HepG2 (cell line): ENCODE data around the gene FMC1. TPM values are rescaled to one million over a fixed set of nuclear protein-coding genes. Genes with fewer than 3 reads are reported as not detected.

Experiments
- ATAC-seq: fragments of 200-7000 bp; cut with Tn5 transposase; 3 replicates; pipeline ENCODE4 v1.9.1; 2020; ENCODE audit warnings: mild to moderate bottlenecking, moderate library complexity
- BruUV-seq: library from RNA; stranded (reverse); fragments of 400-500 nt; replicated peaks from 2 replicates; lab custom pipeline; 2021; lab: Mats Ljungman, UMichigan
- CTCF ChIA-PET: fragments of 300-600 bp; formaldehyde crosslinking; extraction: SDS; loops from one replicate; lab custom pipeline; 2021; ENCODE audit warnings: low total read pairs, inconsistent platforms, low intra/inter-chr PET ratio; lab: Yijun Ruan, JAX
- POLR2A ChIA-PET: fragments of 350-600 bp; sonication (Branson Sonifier 250); formaldehyde crosslinking; loops from one replicate; lab custom pipeline; 2020; ENCODE audit warnings: antibody characterized with exemption, inconsistent platforms; lab: Yijun Ruan, JAX
- DNase-seq: peaks from one replicate; pipeline ENCODE4 v3.0.0-alpha.2; 2015; ENCODE audit warnings: low spot score
- FAIRE-seq: peaks from 3 replicates; lab custom pipeline; 2011; peaks lifted over from hg19 to GRCh38; lab: Jason Lieb, UNC
- H2AFZ ChIP-seq: one replicate; pipeline ENCODE4 v1.6.1; 2011; ENCODE audit warnings: low read length, inconsistent platforms
- H3K27ac ChIP-seq: fragments of 300-600 bp; 3 replicates; pipeline ENCODE4 v1.8.0; 2011; ENCODE audit warnings: mixed run types, mild to moderate bottlenecking, mixed read lengths, low read length, inconsistent platforms; ENCODE audit not compliant: insufficient read depth; ENCODE audit errors: extremely low read length
- H3K27me3 ChIP-seq, 2 experiments: fragments of 200-600 bp in 1 of 2; 2 replicates in 1 of 2; 3 replicates in 1 of 2; pipeline versions ENCODE4 v1.6.0 to v1.8.0; 2011; ENCODE audit warnings: low read length in 2 of 2, mild to moderate bottlenecking in 2 of 2, moderate library complexity in 2 of 2, inconsistent platforms in 1 of 2; ENCODE audit not compliant: insufficient read depth in 2 of 2, control insufficient read depth in 1 of 2
- H3K36me3 ChIP-seq, 2 experiments: fragments of 200-600 bp in 1 of 2; replicated peaks in 1 of 2; 2 replicates in 1 of 2; 3 replicates in 1 of 2; pipeline versions ENCODE4 v1.5.1 to v1.8.0; 2011; ENCODE audit warnings: low read length in 2 of 2, inconsistent platforms in 1 of 2; ENCODE audit not compliant: insufficient read depth in 2 of 2, control insufficient read depth in 1 of 2
- H3K4me1 ChIP-seq: 2 replicates; pipeline ENCODE4 v1.5.1; 2012; ENCODE audit warnings: low read length, inconsistent platforms; ENCODE audit not compliant: insufficient read depth
- H3K4me2 ChIP-seq: 2 replicates; pipeline ENCODE4 v1.6.0; 2011; ENCODE audit warnings: low read depth, low read length, inconsistent platforms
- H3K4me3 ChIP-seq, 3 experiments: fragments of 200-600 bp in 1 of 3; sonication (generic), shearing (Covaris generic) in 1 of 3; replicated peaks in 1 of 3; 2 replicates each; pipeline ENCODE4 v1.5.1; 2011 to 2016; ENCODE audit warnings: low read length in 3 of 3, inconsistent platforms in 2 of 3, low read depth in 2 of 3, mild to moderate bottlenecking in 2 of 3, control low read depth in 1 of 3, mixed read lengths in 1 of 3; ENCODE audit not compliant: insufficient read depth in 1 of 3
- H3K79me2 ChIP-seq: one replicate; pipeline ENCODE4 v1.6.1; 2011; ENCODE audit warnings: low read length, inconsistent platforms; ENCODE audit not compliant: insufficient read depth
- H3K9ac ChIP-seq: 2 replicates; pipeline ENCODE4 v1.6.0; 2011; ENCODE audit warnings: mild to moderate bottlenecking, low read depth, low read length, inconsistent platforms; ENCODE audit not compliant: insufficient read depth
- H3K9me3 ChIP-seq: 2 replicates; pipeline ENCODE4 v1.5.1; 2012; ENCODE audit warnings: mild to moderate bottlenecking, low read length
- H4K20me1 ChIP-seq: 2 replicates; pipeline ENCODE4 v1.6.0; 2011; ENCODE audit warnings: inconsistent platforms, mild to moderate bottlenecking, low read length, moderate library complexity; ENCODE audit not compliant: insufficient read depth
- AHDC1 ChIP-seq: sonication (generic); formaldehyde crosslinking; IDR thresholded peaks from 2 replicates; pipeline ENCODE4 v1.5.1; 2020; ENCODE audit warnings: mild to moderate bottlenecking, missing genetic modification reagents, borderline replicate concordance
- CCDC6 ChIP-seq: sonication (generic); formaldehyde crosslinking; IDR thresholded peaks from 2 replicates; pipeline ENCODE4 v1.8.1; 2022; ENCODE audit warnings: mild to moderate bottlenecking, missing genetic modification reagents, moderate library complexity
- DMTF1 ChIP-seq: sonication (generic); formaldehyde crosslinking; IDR thresholded peaks from 2 replicates; pipeline ENCODE4 v1.4.0; 2020; ENCODE audit warnings: mild to moderate bottlenecking, missing genetic modification reagents
- DNMT3B ChIP-seq: conservative IDR thresholded peaks from 2 replicates; pipeline ENCODE4 v1.6.1; 2016; ENCODE audit warnings: missing biosample characterization, control low read depth
- EZH2 ChIP-seq: conservative IDR thresholded peaks from 2 replicates; pipeline ENCODE4 v1.6.1; 2012; ENCODE audit warnings: mild to moderate bottlenecking, low read depth, low read length, moderate library complexity
- FOXK2 ChIP-seq: fragments of 450-650 bp; IDR thresholded peaks from 2 replicates; pipeline ENCODE4 v1.6.1; 2016
- GATAD2A ChIP-seq: IDR thresholded peaks from 2 replicates; pipeline ENCODE4 v1.6.1; 2016
- IKZF5 ChIP-seq: IDR thresholded peaks from 2 replicates; pipeline ENCODE4 v1.6.1; 2018; ENCODE audit warnings: missing genetic modification reagents, mild to moderate bottlenecking, missing compliant biosample characterization
- KDM5B ChIP-seq: sonication (generic); formaldehyde crosslinking; IDR thresholded peaks from 2 replicates; pipeline ENCODE4 v1.4.0; 2020; ENCODE audit warnings: missing genetic modification reagents, mild to moderate bottlenecking, borderline replicate concordance
- MXD1 ChIP-seq: sonication (generic); formaldehyde crosslinking; IDR thresholded peaks from 2 replicates; pipeline ENCODE4 v1.4.0; 2020; ENCODE audit warnings: mild to moderate bottlenecking, missing genetic modification reagents
- NR3C1 ChIP-seq: sonication (generic); formaldehyde crosslinking; IDR thresholded peaks from 2 replicates; pipeline ENCODE4 v1.4.0; 2020; ENCODE audit warnings: missing genetic modification reagents
- RAD21 ChIP-seq: fragments of 450-650 bp; formaldehyde crosslinking; IDR thresholded peaks from 2 replicates; pipeline ENCODE4 v1.5.0; 2020; ENCODE audit warnings: mild to moderate bottlenecking
- RBFOX2 ChIP-seq: fragments of 200-400 bp; formaldehyde crosslinking; IDR thresholded peaks from 2 replicates; pipeline ENCODE4 v1.6.1; 2017; ENCODE audit warnings: low read depth, mild to moderate bottlenecking, low read length
- SOX13 ChIP-seq, 3 experiments: fragments of 450-650 bp in 1 of 3; sonication (generic) in 1 of 3; formaldehyde crosslinking in 1 of 3; IDR thresholded peaks in 2 of 3; conservative IDR thresholded peaks in 1 of 3; 2 replicates each; pipeline versions ENCODE4 v1.5.0 to v1.6.1; 2016 to 2020; ENCODE audit warnings: antibody characterized with exemption in 1 of 3, mild to moderate bottlenecking in 1 of 3, missing compliant biosample characterization in 1 of 3, missing genetic modification reagents in 1 of 3, moderate library complexity in 1 of 3
- SP2 ChIP-seq: sonication (generic); formaldehyde crosslinking; IDR thresholded peaks from 2 replicates; pipeline ENCODE4 v1.5.1; 2020; ENCODE audit warnings: mild to moderate bottlenecking, missing genetic modification reagents
- THAP11 ChIP-seq: IDR thresholded peaks from 2 replicates; pipeline ENCODE4 v1.6.1; 2016; ENCODE audit warnings: missing biosample characterization, missing genetic modification reagents
- ZNF709 ChIP-seq: sonication (generic); formaldehyde crosslinking; IDR thresholded peaks from 2 replicates; pipeline ENCODE4 v1.5.0; 2020; ENCODE audit warnings: mild to moderate bottlenecking, missing genetic modification reagents
- WGBS: methylation state at CpG from one replicate; pipeline ENCODE4 v1.1.6; 2017; ENCODE audit warnings: low lambda C conversion rate; 5-methylcytosine and 5-hydroxymethylcytosine counted together
- in situ Hi-C: cut with HindIII; loops from 2 replicates; pipeline ENCODE4 v1.10.0; 2017; ENCODE audit warnings: low pct_unique_long_range_greater_than_20kb; ENCODE audit not compliant: extremely low pct_ligation_motif_present
- intact Hi-C: fragments of 100-400 bp; cut with micrococcal nuclease; formaldehyde crosslinking; loops from one replicate; pipeline ENCODE4 v1.10.0; 2022; ENCODE audit not compliant: unreplicated experiment
- polyA plus RNA-seq, 8 experiments: library from polyadenylated mRNA; depleted of rRNA in 3 of 8; stranded (reverse) in 7 of 8; unstranded in 1 of 8; fragments of >200 nt; fragmentation: Illumina TruSeq in 4 of 8; extraction: Trizol in 4 of 8; gene quantifications; 2 replicates each; pipeline versions ENCODE4 v1.2.1 to v1.2.3, GENCODE V29; 2011 to 2016; ENCODE audit warnings: low read depth in 4 of 8, missing spikeins in 1 of 8, mixed read lengths in 1 of 8; ENCODE audit not compliant: insufficient read depth in 1 of 8
- total RNA-seq, 5 experiments: library from RNA; depleted of rRNA; stranded (reverse); fragments of >200 nt; fragmentation: Illumina TruSeq; extraction: Trizol; gene quantifications; 2 replicates each; pipeline ENCODE4 v1.2.3, GENCODE V29; 2016; ENCODE audit warnings: low read depth in 1 of 5

The FMC1 gene
- total and polyA plus RNA-seq, 2 of the 13 experiments (the other 11 are each of a cell fraction or from before 2014, with no cell fraction given), result 39.2 to 50.7 TPM

- H3K27me3 ChIP-seq, result no peaks in the 10 kb centered on the region
- ChIA-PET CTCF (no interaction called here), POLR2A (interaction anchor here (0.9 kb wide), 1 partner anchor 46 kb away, joined by 3 read pairs; no protein-coding TSS in a partner anchor)
- no peak for FAIRE-seq
- H3K4me3 ChIP-seq, result no peak overlapping the region
- in situ Hi-C loops, result no loop called here
- intact Hi-C loops, result no loop called here
- no peak overlapping the region for H2AFZ ChIP-seq
- no peak overlapping the region for H3K27ac ChIP-seq
- H3K4me2 ChIP-seq, result no peak overlapping the region
- H3K79me2 ChIP-seq, result no peaks in the 10 kb centered on the region
- H3K9ac ChIP-seq, result no peak overlapping the region
- no peaks in the 10 kb centered on the region for H3K9me3 ChIP-seq
- no TSS peak for BruUV-seq
- ATAC-seq, result no peak
- DNase-seq, result no peak
- H4K20me1 ChIP-seq, result no peaks in the 10 kb centered on the region
- peaks cover 49% of the 10 kb centered on the region for H3K4me1 ChIP-seq
- peaks cover 0 to 5% of the 10 kb centered on the region in 2 experiments; a peak in 2 of 5 replicates for H3K36me3 ChIP-seq
- WGBS, result 95% methylated on average over 2 of the region's 2 CpGs
- TF ChIP-seq THAP11 (no peak), AHDC1 (CRISPR knock-in tag) (no peak), RAD21 (no peak), RBFOX2 (no peak), ZNF709 (CRISPR knock-in tag) (no peak), SP2 (no peak), SOX13 (IDR thresholded peaks at IDR 0.05) (no peak), SOX13 (CRISPR knock-in tag; conservative IDR thresholded peaks at IDR 0.05 in 1 of 2, IDR thresholded peaks at IDR 0.05 in 1 of 2) (no peak), DNMT3B (CRISPR knock-in tag) (no peak), IKZF5 (CRISPR knock-in tag) (no peak), FOXK2 (no peak), CCDC6 (CRISPR knock-in tag) (no peak), NR3C1 (CRISPR knock-in tag) (no peak), KDM5B (CRISPR knock-in tag) (no peak), DMTF1 (CRISPR knock-in tag) (no peak), EZH2 (no peak), MXD1 (CRISPR knock-in tag) (no peak), GATAD2A (CRISPR knock-in tag) (no peak)
Measured at GRCh38 chr7:139293534-139293933, 47.6 kb upstream of the FMC1 start.
